Mesenchymal stem cell (in vitro differentiated cells and primary cell): ENCODE measurements around the gene AGAP1.
A peak's percentile ranks its signal among the peaks of the same experiment; 100 is the strongest.

ENCODE experiments used
- DNase-seq: peaks from one replicate; pipeline ENCODE4 v3.0.0-alpha.2; 2013
- H2AFZ ChIP-seq: one replicate; pipeline ENCODE4 v1.6.1; 2013; ENCODE audit warnings: low read depth, mild to moderate bottlenecking, control low read depth, inconsistent platforms, low read length, moderate library complexity
- H2AK5ac ChIP-seq: 2 replicates; pipeline ENCODE4 v1.6.1; 2013; ENCODE audit warnings: low read length, moderate library complexity, mild to moderate bottlenecking, inconsistent platforms; ENCODE audit not compliant: severe bottlenecking
- H2BK120ac ChIP-seq: one replicate; pipeline ENCODE4 v1.6.1; 2013; ENCODE audit warnings: low read depth, mild to moderate bottlenecking, inconsistent platforms, low read length, moderate library complexity
- H2BK12ac ChIP-seq, 2 experiments: one replicate each; pipeline ENCODE4 v1.6.1; 2013; ENCODE audit warnings: inconsistent platforms in 2 of 2, low read length in 2 of 2, mild to moderate bottlenecking in 2 of 2, moderate library complexity in 2 of 2, control low read depth in 1 of 2
- H2BK15ac ChIP-seq: one replicate; pipeline ENCODE4 v1.6.1; 2013; ENCODE audit warnings: mild to moderate bottlenecking, low read depth, inconsistent platforms; ENCODE audit not compliant: poor library complexity, severe bottlenecking
- H2BK5ac ChIP-seq: 2 replicates; pipeline ENCODE4 v1.6.1; 2013; ENCODE audit warnings: low read depth, mild to moderate bottlenecking, low read length, control low read depth, inconsistent platforms; ENCODE audit not compliant: poor library complexity, severe bottlenecking
- H3K14ac ChIP-seq, 2 experiments: one replicate each; pipeline ENCODE4 v1.6.1; 2013; ENCODE audit warnings: inconsistent platforms in 2 of 2, low read length in 2 of 2, control low read depth in 1 of 2, mild to moderate bottlenecking in 1 of 2, moderate library complexity in 1 of 2
- H3K18ac ChIP-seq, 2 experiments: one replicate each; pipeline ENCODE4 v1.6.1; 2013; ENCODE audit warnings: inconsistent platforms in 2 of 2, low read length in 2 of 2, control low read depth in 1 of 2, low read depth in 1 of 2, mild to moderate bottlenecking in 1 of 2
- H3K23ac ChIP-seq, 2 experiments: one replicate each; pipeline ENCODE4 v1.6.1; 2013; ENCODE audit warnings: inconsistent platforms in 2 of 2, low read length in 2 of 2, mild to moderate bottlenecking in 2 of 2, moderate library complexity in 2 of 2, control low read depth in 1 of 2
- H3K27ac ChIP-seq: 2 replicates; pipeline ENCODE4 v1.5.1; 2013; ENCODE audit warnings: mild to moderate bottlenecking, moderate library complexity, low read length, control low read depth, inconsistent platforms; ENCODE audit not compliant: poor library complexity, severe bottlenecking
- H3K27me3 ChIP-seq, 2 experiments: 2 replicates each; pipeline versions ENCODE4 v1.6.1 to v1.7.0; 2013; ENCODE audit warnings: low read length in 2 of 2, mild to moderate bottlenecking in 2 of 2, moderate library complexity in 2 of 2, control low read depth in 1 of 2, inconsistent platforms in 1 of 2; ENCODE audit not compliant: control insufficient read depth in 1 of 2, insufficient read depth in 1 of 2
- H3K36me3 ChIP-seq, 2 experiments: 2 replicates each; pipeline versions ENCODE4 v1.6.1 to v1.7.0; 2013; ENCODE audit warnings: low read length in 2 of 2, control low read depth in 1 of 2, inconsistent platforms in 1 of 2, low read depth in 1 of 2, mild to moderate bottlenecking in 1 of 2; ENCODE audit not compliant: insufficient read depth in 2 of 2, control insufficient read depth in 1 of 2
- H3K4ac ChIP-seq, 2 experiments: one replicate each; pipeline ENCODE4 v1.6.1; 2013; ENCODE audit warnings: inconsistent platforms in 2 of 2, low read length in 2 of 2, mild to moderate bottlenecking in 2 of 2, moderate library complexity in 2 of 2, control low read depth in 1 of 2, low read depth in 1 of 2
- H3K4me1 ChIP-seq: 2 replicates; pipeline ENCODE4 v1.6.1; 2013; ENCODE audit warnings: low read depth, low read length, control low read depth; ENCODE audit not compliant: control insufficient read depth, insufficient read depth
- H3K4me2 ChIP-seq: 2 replicates; pipeline ENCODE4 v1.6.1; 2013; ENCODE audit warnings: low read length, mild to moderate bottlenecking, inconsistent platforms; ENCODE audit not compliant: poor library complexity, severe bottlenecking
- H3K4me3 ChIP-seq, 2 experiments: 2 replicates each; pipeline versions ENCODE4 v1.5.1 to v1.7.0; 2013; ENCODE audit warnings: low read length in 2 of 2, mild to moderate bottlenecking in 2 of 2, control low read depth in 1 of 2, low read depth in 1 of 2; ENCODE audit not compliant: insufficient read depth in 1 of 2
- H3K79me1 ChIP-seq: replicated peaks from 2 replicates; pipeline ENCODE4 v1.6.1; 2013; ENCODE audit warnings: mild to moderate bottlenecking, control low read depth, low read length, inconsistent platforms; ENCODE audit not compliant: poor library complexity, severe bottlenecking
- H3K9ac ChIP-seq: 2 replicates; pipeline ENCODE4 v1.7.0; 2013; ENCODE audit warnings: mild to moderate bottlenecking, low read length, moderate library complexity
- H3K9me3 ChIP-seq: 2 replicates; pipeline ENCODE4 v1.7.0; 2013; ENCODE audit warnings: mild to moderate bottlenecking, low read length; ENCODE audit not compliant: control insufficient read depth
- H4K8ac ChIP-seq: one replicate; pipeline ENCODE4 v1.6.1; 2013; ENCODE audit warnings: inconsistent platforms, mild to moderate bottlenecking, low read length, moderate library complexity
- H4K91ac ChIP-seq: one replicate; pipeline ENCODE4 v1.6.1; 2013; ENCODE audit warnings: mild to moderate bottlenecking, low read length, inconsistent platforms
- WGBS: methylation state at CpG from one replicate; pipeline ENCODE4 v1.1.7; 2013; ENCODE audit warnings: mixed read lengths; 5-methylcytosine and 5-hydroxymethylcytosine counted together

The AGAP1 gene

GRCh38 chr2:235527806-235528469, 34.1 kb downstream of the AGAP1 start:
- no peak overlapping the region for H3K14ac ChIP-seq
- H2BK15ac ChIP-seq = no peak overlapping the region
- peaks cover 55% of the 10 kb centered on the region for H3K79me1 ChIP-seq
- no peak overlapping the region for H2AFZ ChIP-seq
- no peaks in the 10 kb centered on the region for H3K36me3 ChIP-seq
- H4K91ac ChIP-seq = no peak overlapping the region
- H4K8ac ChIP-seq = no peak overlapping the region
- no peak overlapping the region for H3K18ac ChIP-seq
- no peaks in the 10 kb centered on the region for H3K27me3 ChIP-seq
- H3K4me1 ChIP-seq = peaks cover 9% of the 10 kb centered on the region
- H3K27ac ChIP-seq = no peak overlapping the region
- DNase-seq = no peak
- H3K23ac ChIP-seq = no peak overlapping the region
- H3K4me3 ChIP-seq = no peak overlapping the region
- WGBS = 50% methylated on average over 3 of the region's 7 CpGs
- no peak overlapping the region for H2BK120ac ChIP-seq
- H3K9me3 ChIP-seq = no peaks in the 10 kb centered on the region
- no peak overlapping the region for H3K9ac ChIP-seq
- no peak overlapping the region for H3K4me2 ChIP-seq
- no peak overlapping the region for H2BK12ac ChIP-seq
- H2AK5ac ChIP-seq = no peak overlapping the region
- no peak overlapping the region for H3K4ac ChIP-seq
- H2BK5ac ChIP-seq = no peak overlapping the region

DNA sequence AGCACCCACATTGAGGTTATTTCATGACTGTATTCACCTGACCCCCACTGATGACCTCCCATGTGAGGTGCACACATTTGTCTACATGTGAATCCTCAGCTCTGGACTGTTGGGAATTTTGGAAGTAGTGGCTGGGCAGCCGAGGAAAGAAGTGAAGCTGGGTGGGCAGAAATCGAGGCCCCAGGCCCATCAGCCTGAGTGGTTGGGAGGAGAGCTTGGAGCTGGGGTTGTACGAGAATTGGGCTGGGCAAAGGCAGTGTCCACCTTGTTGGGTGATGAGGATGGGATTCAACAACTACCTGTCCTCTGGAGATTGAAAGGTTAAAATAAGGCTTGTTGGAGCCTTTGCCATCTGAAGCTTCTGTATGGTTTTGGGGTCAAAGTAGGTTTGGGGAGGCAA, 35.8 kb downstream of the AGAP1 start:
- H3K27ac ChIP-seq = no peak overlapping the region
- WGBS = 90% methylated on average over 3 of the region's 3 CpGs
- no peak overlapping the region for H2BK15ac ChIP-seq
- no peak overlapping the region for H2AFZ ChIP-seq
- peaks cover 9% of the 10 kb centered on the region for H3K4me1 ChIP-seq
- no peak for DNase-seq
- H3K9ac ChIP-seq = no peak overlapping the region
- H3K4me3 ChIP-seq = no peak overlapping the region
- H3K4me2 ChIP-seq = no peak overlapping the region
- H3K14ac ChIP-seq = no peak overlapping the region
- H3K79me1 ChIP-seq = peaks cover 47% of the 10 kb centered on the region
- H2BK12ac ChIP-seq = no peak overlapping the region
- H4K8ac ChIP-seq = no peak overlapping the region
- no peaks in the 10 kb centered on the region for H3K27me3 ChIP-seq
- peak overlapping the region in 1 of 2 experiments; percentile 9 for H3K4ac ChIP-seq
- H4K91ac ChIP-seq = no peak overlapping the region
- H2BK120ac ChIP-seq = no peak overlapping the region
- no peak overlapping the region for H2AK5ac ChIP-seq
- H3K18ac ChIP-seq = no peak overlapping the region
- H3K36me3 ChIP-seq = no peaks in the 10 kb centered on the region
- no peak overlapping the region for H2BK5ac ChIP-seq
- H3K9me3 ChIP-seq = no peaks in the 10 kb centered on the region
- H3K23ac ChIP-seq = no peak overlapping the region

DNA sequence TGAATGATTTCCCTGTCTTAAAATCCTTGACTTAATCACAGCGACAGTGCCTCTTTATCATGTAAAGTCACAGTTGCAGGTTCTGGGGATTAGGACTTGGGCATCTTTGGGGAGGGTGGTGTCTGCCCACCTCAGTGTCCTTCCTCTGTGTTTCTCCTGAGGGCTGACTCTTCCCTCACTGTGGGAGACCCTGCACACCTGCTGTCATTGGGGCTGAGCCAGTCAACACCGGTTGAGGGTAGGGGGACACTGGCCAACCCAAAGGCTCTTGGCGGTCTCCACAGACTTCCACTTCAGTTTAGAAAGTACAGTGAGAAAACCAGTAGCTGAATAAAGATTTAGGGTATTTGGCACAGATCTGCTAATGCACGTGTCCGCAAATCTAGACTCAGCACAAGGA, 36.9 kb downstream of the AGAP1 start:
- Histone ChIP-seq H2BK120ac (no peak overlapping the region), H3K9me3 (no peaks in the 10 kb centered on the region), H3K4me3 (no peak overlapping the region), H2AFZ (no peak overlapping the region), H4K91ac (no peak overlapping the region), H2BK15ac (no peak overlapping the region), H3K4me2 (no peak overlapping the region), H2AK5ac (no peak overlapping the region), H3K9ac (no peak overlapping the region), H3K18ac (no peak overlapping the region), H3K23ac (no peak overlapping the region), H2BK12ac (no peak overlapping the region), H3K4ac (no peak overlapping the region), H3K27ac (no peak overlapping the region), H2BK5ac (no peak overlapping the region), H3K4me1 (peaks cover 11% of the 10 kb centered on the region), H4K8ac (no peak overlapping the region), H3K14ac (no peak overlapping the region), H3K27me3 (no peaks in the 10 kb centered on the region), H3K36me3 (no peaks in the 10 kb centered on the region), H3K79me1 (peaks cover 55% of the 10 kb centered on the region)
- WGBS = over 99% methylated on average over 5 of the region's 5 CpGs
- DNase-seq = no peak

DNA sequence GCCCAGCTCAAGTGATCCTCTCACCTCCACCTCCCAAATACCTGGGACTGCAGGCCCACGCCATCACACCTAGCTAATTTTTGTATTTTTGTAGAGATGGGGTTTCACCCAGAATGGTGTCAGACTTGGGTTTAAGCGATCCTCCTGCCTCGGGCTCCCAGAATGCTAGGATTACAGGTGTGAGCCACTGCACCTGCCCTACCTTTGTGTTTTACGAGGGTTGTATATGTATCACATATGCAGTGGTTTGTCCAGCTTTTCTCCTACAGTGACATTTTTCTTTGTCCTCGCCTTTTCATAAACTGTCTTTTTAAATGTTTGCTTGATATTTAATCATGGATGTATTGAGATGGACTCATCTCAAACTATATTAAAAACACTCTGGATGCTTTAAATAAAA, 38.5 kb downstream of the AGAP1 start:
- peaks cover 13% of the 10 kb centered on the region for H3K4me1 ChIP-seq
- no peak overlapping the region for H3K23ac ChIP-seq
- no peak overlapping the region for H3K14ac ChIP-seq
- H3K9me3 ChIP-seq = no peaks in the 10 kb centered on the region
- no peak overlapping the region for H3K4me2 ChIP-seq
- 100% methylated on average over 3 of the region's 5 CpGs for WGBS
- no peak overlapping the region for H2BK15ac ChIP-seq
- DNase-seq = no peak
- H2BK12ac ChIP-seq = no peak overlapping the region
- H2AFZ ChIP-seq = no peak overlapping the region
- H3K18ac ChIP-seq = no peak overlapping the region
- H3K4ac ChIP-seq = no peak overlapping the region
- H3K4me3 ChIP-seq = no peak overlapping the region
- H3K79me1 ChIP-seq = peaks cover 59% of the 10 kb centered on the region
- no peaks in the 10 kb centered on the region for H3K27me3 ChIP-seq
- no peak overlapping the region for H3K27ac ChIP-seq
- no peak overlapping the region for H2AK5ac ChIP-seq
- peaks cover 0 to 5% of the 10 kb centered on the region in 2 experiments for H3K36me3 ChIP-seq
- no peak overlapping the region for H2BK5ac ChIP-seq
- H3K9ac ChIP-seq = no peak overlapping the region
- no peak overlapping the region for H4K8ac ChIP-seq
- no peak overlapping the region for H4K91ac ChIP-seq
- H2BK120ac ChIP-seq = no peak overlapping the region
